ENCODE results near the gene CHD5. TPM values are rescaled to one million over a fixed set of nuclear protein-coding genes. Genes with fewer than 3 reads are reported as not detected.

Gene CHD5
- total and polyA plus RNA-seq, 2 of the 13 experiments (the other 11 are each of a cell fraction or from before 2014, with no cell fraction given) = 0.02 to 0.21 TPM

DNA sequence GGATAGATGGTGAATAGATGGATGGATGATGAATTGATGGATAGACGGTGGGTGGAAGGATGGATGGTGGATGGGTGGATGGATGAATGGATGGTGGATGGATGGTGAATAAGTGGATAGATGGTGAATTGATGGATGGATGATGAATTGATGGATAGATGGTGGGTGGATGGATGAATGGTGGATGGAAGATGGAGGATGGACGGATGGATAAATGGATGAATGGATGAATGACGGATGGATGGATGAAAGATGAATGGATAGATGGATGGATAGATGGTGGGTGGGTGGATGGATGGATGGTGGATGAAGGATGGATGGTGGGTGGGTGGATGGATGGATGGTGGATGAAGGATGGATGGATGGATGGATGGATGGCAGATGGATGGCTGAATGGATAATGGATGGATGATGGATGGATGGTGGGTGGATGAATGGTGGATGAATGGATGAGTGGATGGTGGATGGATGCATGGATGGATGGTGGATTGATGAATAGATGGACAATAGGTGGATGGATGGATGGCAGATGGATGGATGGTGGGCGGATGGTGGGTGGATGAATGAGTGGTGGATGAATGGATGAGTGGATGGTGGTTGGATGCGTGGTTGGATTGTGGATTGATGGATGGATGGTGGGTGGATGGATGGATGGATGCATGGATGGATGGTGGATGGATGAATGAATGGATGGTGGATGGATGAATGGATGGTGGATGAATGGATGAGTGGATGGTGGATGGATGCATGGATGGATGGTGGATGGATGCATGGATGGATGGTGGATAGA, 5.3 kb downstream of the CHD5 start (continued):
- TF ChIP-seq, protein P1, sequence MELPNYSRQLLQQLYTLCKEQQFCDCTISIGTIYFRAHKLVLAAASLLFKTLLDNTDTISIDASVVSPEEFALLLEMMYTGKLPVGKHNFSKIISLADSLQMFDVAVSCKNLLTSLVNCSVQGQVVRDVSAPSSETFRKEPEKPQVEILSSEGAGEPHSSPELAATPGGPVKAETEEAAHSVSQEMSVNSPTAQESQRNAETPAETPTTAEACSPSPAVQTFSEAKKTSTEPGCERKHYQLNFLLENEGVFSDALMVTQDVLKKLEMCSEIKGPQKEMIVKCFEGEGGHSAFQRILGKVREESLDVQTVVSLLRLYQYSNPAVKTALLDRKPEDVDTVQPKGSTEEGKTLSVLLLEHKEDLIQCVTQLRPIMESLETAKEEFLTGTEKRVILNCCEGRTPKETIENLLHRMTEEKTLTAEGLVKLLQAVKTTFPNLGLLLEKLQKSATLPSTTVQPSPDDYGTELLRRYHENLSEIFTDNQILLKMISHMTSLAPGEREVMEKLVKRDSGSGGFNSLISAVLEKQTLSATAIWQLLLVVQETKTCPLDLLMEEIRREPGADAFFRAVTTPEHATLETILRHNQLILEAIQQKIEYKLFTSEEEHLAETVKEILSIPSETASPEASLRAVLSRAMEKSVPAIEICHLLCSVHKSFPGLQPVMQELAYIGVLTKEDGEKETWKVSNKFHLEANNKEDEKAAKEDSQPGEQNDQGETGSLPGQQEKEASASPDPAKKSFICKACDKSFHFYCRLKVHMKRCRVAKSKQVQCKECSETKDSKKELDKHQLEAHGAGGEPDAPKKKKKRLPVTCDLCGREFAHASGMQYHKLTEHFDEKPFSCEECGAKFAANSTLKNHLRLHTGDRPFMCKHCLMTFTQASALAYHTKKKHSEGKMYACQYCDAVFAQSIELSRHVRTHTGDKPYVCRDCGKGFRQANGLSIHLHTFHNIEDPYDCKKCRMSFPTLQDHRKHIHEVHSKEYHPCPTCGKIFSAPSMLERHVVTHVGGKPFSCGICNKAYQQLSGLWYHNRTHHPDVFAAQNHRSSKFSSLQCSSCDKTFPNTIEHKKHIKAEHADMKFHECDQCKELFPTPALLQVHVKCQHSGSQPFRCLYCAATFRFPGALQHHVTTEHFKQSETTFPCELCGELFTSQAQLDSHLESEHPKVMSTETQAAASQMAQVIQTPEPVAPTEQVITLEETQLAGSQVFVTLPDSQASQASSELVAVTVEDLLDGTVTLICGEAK (IDR thresholded peaks at IDR 0.05) = no peak
- TF ChIP-seq, protein P1 (CRISPR knock-in tag; IDR thresholded peaks at IDR 0.05) = no peak
- TF ChIP-seq KDM6A (CRISPR knock-in tag; IDR thresholded peaks at IDR 0.05; ENCODE audit: low read depth) (no peak), RFXAP (CRISPR knock-in tag; IDR thresholded peaks at IDR 0.05; ENCODE audit: borderline replicate concordance) (no peak), NCOR1 (IDR thresholded peaks at IDR 0.05; ENCODE audit: borderline replicate concordance, low read length) (no peak)
- TF ChIP-seq, protein P2, sequence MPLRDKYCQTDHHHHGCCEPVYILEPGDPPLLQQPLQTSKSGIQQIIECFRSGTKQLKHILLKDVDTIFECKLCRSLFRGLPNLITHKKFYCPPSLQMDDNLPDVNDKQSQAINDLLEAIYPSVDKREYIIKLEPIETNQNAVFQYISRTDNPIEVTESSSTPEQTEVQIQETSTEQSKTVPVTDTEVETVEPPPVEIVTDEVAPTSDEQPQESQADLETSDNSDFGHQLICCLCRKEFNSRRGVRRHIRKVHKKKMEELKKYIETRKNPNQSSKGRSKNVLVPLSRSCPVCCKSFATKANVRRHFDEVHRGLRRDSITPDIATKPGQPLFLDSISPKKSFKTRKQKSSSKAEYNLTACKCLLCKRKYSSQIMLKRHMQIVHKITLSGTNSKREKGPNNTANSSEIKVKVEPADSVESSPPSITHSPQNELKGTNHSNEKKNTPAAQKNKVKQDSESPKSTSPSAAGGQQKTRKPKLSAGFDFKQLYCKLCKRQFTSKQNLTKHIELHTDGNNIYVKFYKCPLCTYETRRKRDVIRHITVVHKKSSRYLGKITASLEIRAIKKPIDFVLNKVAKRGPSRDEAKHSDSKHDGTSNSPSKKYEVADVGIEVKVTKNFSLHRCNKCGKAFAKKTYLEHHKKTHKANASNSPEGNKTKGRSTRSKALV (CRISPR knock-in tag; IDR thresholded peaks at IDR 0.05) = no peak

All from HepG2 (cell line).